ENCODE data around the gene HDAC9.

- TF ChIP-seq CTCF (IDR thresholded peaks at IDR 0.05) = no peak
- TF ChIP-seq POLR2AphosphoS5 (IDR thresholded peaks at IDR 0.05; ENCODE audit: low read depth, low read length) = no peak
- TF ChIP-seq SIN3A (IDR thresholded peaks at IDR 0.05; ENCODE audit: borderline replicate concordance, insufficient read depth, low read depth, low read length) = no peak
- no peak for TF ChIP-seq REST (IDR thresholded peaks at IDR 0.05; ENCODE audit: insufficient read depth in 1 of 2, low read depth in 2 of 2, low read length in 1 of 2)
- no peak for TF ChIP-seq TCF7L2 (IDR thresholded peaks at IDR 0.05; ENCODE audit: low read depth, low read length)
These were observed 333.7 kb downstream of the HDAC9 start for GRCh38 chr7:18828994-18829857.
